ENCODE results near the gene KRTAP12-3. TPM values are rescaled to one million over a fixed set of nuclear protein-coding genes. Genes with fewer than 3 reads are reported as not detected.
A peak's percentile ranks its signal among the peaks of the same experiment; 100 is the strongest.

KRTAP12-3 gene
- total RNA-seq, 2 donors from 2014 or later, result not detected

DNA sequence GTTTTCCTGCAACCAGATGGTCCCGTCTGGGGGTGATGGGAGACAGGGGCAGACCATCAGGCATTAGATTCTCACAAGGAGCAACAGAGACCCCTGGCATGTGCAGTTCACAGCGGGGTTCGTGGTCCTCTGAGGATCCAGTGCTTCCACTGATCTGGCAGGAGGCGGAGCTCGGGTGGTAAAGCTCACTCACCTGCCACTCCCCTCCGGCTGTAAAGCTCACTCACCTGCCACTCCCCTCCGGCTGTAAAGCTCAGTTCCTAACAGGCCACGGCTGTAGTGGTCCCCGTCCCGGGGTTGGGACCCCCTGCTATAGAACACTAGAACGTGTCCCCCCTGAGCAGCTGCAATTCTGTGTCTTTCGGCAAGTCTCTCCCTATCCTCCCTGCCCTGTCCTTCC, 43.8 kb downstream of the KRTAP12-3 start:
- Mint-ChIP-seq H3K4me1 (ENCODE audit: low read depth in 2 of 2) (peaks cover 5 to 18% of the 10 kb centered on the region in 2 donors), H3K36me3 (peaks cover 9% of the 10 kb centered on the region), H3K27me3 (peaks cover 61 to 69% of the 10 kb centered on the region in 2 donors), H3K9me3 (no peaks in the 10 kb centered on the region), H3K4me3 (no peak overlapping the region), H3K27ac (no peak overlapping the region)
- DNase-seq (ENCODE audit: low spot score) (peak; percentile 42), ATAC-seq (no peak)

- ATAC-seq (peak in 1 of 2 donors; percentile 30), DNase-seq (ENCODE audit: low spot score) (peak; percentile 48)
- Mint-ChIP-seq H3K27me3 (peaks cover 54 to 63% of the 10 kb centered on the region in 2 donors), H3K27ac (no peak overlapping the region), H3K4me1 (ENCODE audit: low read depth in 2 of 2) (peaks cover 5 to 18% of the 10 kb centered on the region in 2 donors), H3K36me3 (peaks cover 9% of the 10 kb centered on the region), H3K4me3 (no peak overlapping the region), H3K9me3 (no peaks in the 10 kb centered on the region)
Observed at GRCh38 chr21:44702111-44702972, 44.6 kb downstream of the KRTAP12-3 start.

- Mint-ChIP-seq H3K9me3 (no peaks in the 10 kb centered on the region), H3K4me3 (no peak overlapping the region), H3K27ac (no peak overlapping the region), H3K4me1 (ENCODE audit: low read depth in 2 of 2) (peaks cover 5 to 11% of the 10 kb centered on the region in 2 donors), H3K27me3 (peaks cover 53 to 60% of the 10 kb centered on the region in 2 donors), H3K36me3 (peaks cover 9% of the 10 kb centered on the region)
- DNase-seq (ENCODE audit: low spot score), result peak; percentile 47
- no peak for ATAC-seq
Observed at GRCh38 chr21:44702973-44703730, 45.4 kb downstream of the KRTAP12-3 start.

DNA sequence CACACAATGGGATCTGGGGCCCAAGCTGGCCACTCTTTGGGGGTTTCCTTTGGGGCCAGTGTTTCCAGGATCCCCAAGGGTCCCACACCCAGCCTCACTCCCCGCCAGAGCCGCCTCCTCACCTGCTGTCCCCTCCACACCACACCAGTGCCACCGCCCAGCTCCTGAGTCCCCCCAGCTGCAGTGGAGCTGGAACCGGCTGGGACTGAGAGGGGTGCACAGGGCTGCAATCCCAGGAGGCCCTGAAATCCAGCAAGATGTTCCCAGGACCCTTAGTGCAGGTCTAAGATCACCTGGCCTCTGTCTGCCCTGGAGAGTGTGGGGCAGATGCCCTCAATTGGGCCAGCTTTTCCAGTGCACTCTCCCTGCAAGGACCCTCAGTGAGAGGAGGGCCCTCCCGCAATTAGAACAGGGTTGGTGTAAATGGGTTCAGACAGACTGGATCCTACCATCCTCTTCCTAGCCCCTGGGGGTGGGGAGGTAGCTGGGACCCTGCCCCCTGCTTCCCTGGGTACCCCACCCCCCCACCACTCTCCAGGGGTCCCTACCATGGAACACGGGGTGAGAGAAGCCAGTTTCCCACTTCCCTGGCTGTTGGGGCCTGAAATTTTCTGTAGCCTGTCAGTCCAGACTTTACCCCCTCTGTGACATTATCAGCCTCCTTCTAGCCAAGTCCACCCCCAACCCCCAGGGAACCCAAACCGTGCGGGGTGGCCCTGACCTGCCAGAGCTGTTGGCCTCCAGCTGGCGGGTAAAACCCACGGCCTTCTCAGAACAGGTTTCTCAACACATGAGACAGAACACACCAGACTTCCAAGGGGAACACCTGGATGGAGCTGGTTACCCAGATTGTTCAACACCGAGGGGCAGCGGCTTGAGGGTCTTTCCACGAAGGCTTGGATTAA, 46.3 kb downstream of the KRTAP12-3 start:
- ATAC-seq (no peak), DNase-seq (ENCODE audit: low spot score) (peak; percentile 38)
- Mint-ChIP-seq H3K27me3 (peaks cover 52 to 56% of the 10 kb centered on the region in 2 donors), H3K36me3 (peaks cover 9% of the 10 kb centered on the region), H3K4me1 (ENCODE audit: low read depth in 2 of 2) (peaks cover 5 to 10% of the 10 kb centered on the region in 2 donors), H3K4me3 (no peak overlapping the region), H3K27ac (no peak overlapping the region), H3K9me3 (no peaks in the 10 kb centered on the region)

- ATAC-seq (no peak), DNase-seq (ENCODE audit: low spot score) (peak; percentile 18)
- H3K27ac Mint-ChIP-seq, result no peak overlapping the region
- H3K4me3 Mint-ChIP-seq, result no peak overlapping the region
- peaks cover 9% of the 10 kb centered on the region for H3K36me3 Mint-ChIP-seq
- no peaks in the 10 kb centered on the region for H3K9me3 Mint-ChIP-seq
- peaks cover 52 to 56% of the 10 kb centered on the region in 2 donors for H3K27me3 Mint-ChIP-seq
- H3K4me1 Mint-ChIP-seq (ENCODE audit: low read depth in 2 of 2), result peaks cover 5 to 13% of the 10 kb centered on the region in 2 donors
Observed at GRCh38 chr21:44704636-44705001, 46.9 kb downstream of the KRTAP12-3 start.

DNA sequence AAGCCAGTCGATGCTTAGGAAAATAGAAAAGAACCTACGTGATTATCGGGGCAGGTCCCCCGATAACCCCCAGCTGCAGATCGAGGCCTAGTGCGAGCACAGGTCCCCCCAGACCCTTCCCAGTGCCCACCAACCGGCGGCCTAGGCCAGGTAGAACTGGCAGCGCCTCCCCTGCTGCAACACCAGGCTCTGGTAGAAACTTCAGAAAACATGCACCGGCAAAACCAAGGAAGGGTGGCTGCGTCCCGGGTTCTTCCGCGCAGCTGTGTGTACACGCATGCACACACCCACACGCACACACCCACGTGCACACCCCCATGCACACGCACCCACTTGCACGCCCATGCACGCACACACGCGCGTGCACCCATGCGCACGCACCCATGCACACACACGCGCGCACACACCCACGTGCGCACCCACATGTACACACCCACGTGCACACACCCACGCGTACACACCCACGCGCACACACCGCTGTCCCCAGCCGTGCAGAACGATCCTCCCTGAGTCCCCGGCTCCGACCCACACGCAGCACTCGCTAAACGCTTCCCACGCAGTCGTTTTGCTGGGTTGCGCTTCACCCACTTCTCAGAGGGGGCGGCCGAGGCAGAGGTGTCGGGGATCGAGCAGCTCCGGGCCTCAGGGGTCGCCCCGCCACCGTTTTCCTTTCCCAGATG, 48.4 kb downstream of the KRTAP12-3 start:
- H3K27ac Mint-ChIP-seq, result no peak overlapping the region
- peaks cover 49% of the 10 kb centered on the region in 2 donors for H3K27me3 Mint-ChIP-seq
- no peak overlapping the region for H3K4me3 Mint-ChIP-seq
- ATAC-seq (no peak), DNase-seq (ENCODE audit: low spot score) (peak; percentile 42)
- H3K36me3 Mint-ChIP-seq, result peaks cover 9% of the 10 kb centered on the region
- H3K9me3 Mint-ChIP-seq, result no peaks in the 10 kb centered on the region
- peaks cover 5 to 13% of the 10 kb centered on the region in 2 donors for H3K4me1 Mint-ChIP-seq (ENCODE audit: low read depth in 2 of 2)

DNA sequence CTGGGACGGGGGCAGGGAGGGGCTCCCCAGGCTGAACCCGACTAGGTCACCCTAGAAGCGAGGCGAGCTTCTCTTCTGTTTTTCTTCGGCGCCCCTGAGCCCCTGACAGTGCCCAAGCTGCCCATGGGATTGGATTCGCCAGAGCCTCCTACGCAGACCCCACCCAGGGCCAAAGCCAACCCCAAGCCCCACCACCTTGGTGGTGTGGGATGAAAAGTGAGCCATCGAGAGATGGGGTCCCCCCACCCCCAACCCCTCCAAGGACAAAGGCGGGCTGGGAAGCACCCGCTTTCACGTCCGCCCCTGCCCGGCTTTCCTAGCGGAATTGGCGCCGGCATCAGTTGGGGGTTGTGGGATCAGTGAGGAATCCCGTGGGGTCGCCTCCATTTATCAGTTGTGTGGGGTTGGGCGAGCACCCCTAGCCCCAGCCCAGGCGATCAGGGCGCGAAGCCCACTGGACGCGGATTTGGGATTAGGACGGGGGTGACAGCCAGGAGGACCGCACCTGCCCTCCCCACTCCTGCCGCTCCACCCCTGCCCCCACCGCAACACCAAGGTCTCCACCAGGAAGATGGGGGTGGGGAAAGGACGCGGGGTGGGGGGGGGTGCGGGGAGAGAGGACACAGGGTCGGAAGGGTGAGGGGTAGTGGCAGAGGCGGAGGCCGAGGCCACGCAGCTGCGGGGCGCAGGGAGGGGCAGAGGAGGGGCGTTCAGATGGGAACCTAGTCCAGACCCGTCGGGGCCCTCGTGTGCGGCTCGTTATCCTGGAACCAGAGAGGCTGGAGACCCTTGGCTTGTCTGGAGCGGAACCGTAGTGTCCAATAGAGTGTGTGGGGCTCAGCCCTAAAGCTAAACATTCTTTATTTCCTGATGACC, 49.2 kb downstream of the KRTAP12-3 start:
- peaks cover 9% of the 10 kb centered on the region for H3K36me3 Mint-ChIP-seq
- H3K4me1 Mint-ChIP-seq (ENCODE audit: low read depth in 2 of 2), result peaks cover 5 to 13% of the 10 kb centered on the region in 2 donors
- peaks cover 45 to 50% of the 10 kb centered on the region in 2 donors for H3K27me3 Mint-ChIP-seq
- H3K4me3 Mint-ChIP-seq, result no peak overlapping the region
- peak; percentile 38 for DNase-seq (ENCODE audit: low spot score)
- no peaks in the 10 kb centered on the region for H3K9me3 Mint-ChIP-seq
- no peak for ATAC-seq
- no peak overlapping the region for H3K27ac Mint-ChIP-seq

Other genes starting within 250 kb of the KRTAP12-3 start
- gene LRRC3, start 202.4 kb upstream of the KRTAP12-3 start, total RNA-seq, result under 1 TPM; 0.45 to 0.88 TPM
- not detected for gene KRTAP10-1, start 117.7 kb upstream of the KRTAP12-3 start, total RNA-seq
- gene KRTAP10-2, start 106.4 kb upstream of the KRTAP12-3 start, total RNA-seq, result not detected
- gene KRTAP10-3, start 99.1 kb upstream of the KRTAP12-3 start, total RNA-seq, result not detected
- gene KRTAP10-4, start 84.2 kb upstream of the KRTAP12-3 start, total RNA-seq, result not detected
- not detected for gene KRTAP10-5, start 77.3 kb upstream of the KRTAP12-3 start, total RNA-seq
- not detected for gene KRTAP10-6, start 65.4 kb upstream of the KRTAP12-3 start, total RNA-seq
- gene KRTAP10-7, start 57.3 kb upstream of the KRTAP12-3 start, total RNA-seq, result not detected
- not detected for gene KRTAP10-8, start 45.9 kb upstream of the KRTAP12-3 start, total RNA-seq
- not detected for gene KRTAP10-9, start 30.8 kb upstream of the KRTAP12-3 start, total RNA-seq
- not detected for gene KRTAP10-10, start 20.6 kb upstream of the KRTAP12-3 start, total RNA-seq
- gene KRTAP10-11, start 11.5 kb upstream of the KRTAP12-3 start, total RNA-seq, result not detected
- gene KRTAP12-4, start 3.3 kb upstream of the KRTAP12-3 start, total RNA-seq, result not detected
- gene KRTAP12-2, start 9.0 kb downstream of the KRTAP12-3 start, total RNA-seq, result not detected
- not detected for gene KRTAP12-1, start 24.2 kb downstream of the KRTAP12-3 start, total RNA-seq
- not detected for gene KRTAP10-12, start 39.2 kb downstream of the KRTAP12-3 start, total RNA-seq
- not detected for gene TSPEAR, start 53.6 kb downstream of the KRTAP12-3 start, total RNA-seq
- 100 to 1,000 TPM in 1 of 2 donors, 10 to 100 TPM in 1; 89.7 to 164 TPM for gene UBE2G2, start 143.9 kb downstream of the KRTAP12-3 start, total RNA-seq
- gene SUMO3, start 160.1 kb downstream of the KRTAP12-3 start, total RNA-seq, result 10 to 100 TPM; 50.1 to 53.9 TPM
- 10 to 100 TPM; 69.4 to 81.7 TPM for gene PTTG1IP, start 215.8 kb downstream of the KRTAP12-3 start, total RNA-seq